Measurements from ENCODE around the gene CCDC43.
"Not testable (repeated sequence)": the region's sequence is repeated elsewhere in the genome, so short reads cannot be mapped to it uniquely, and the experiment has no call there.

DNA sequence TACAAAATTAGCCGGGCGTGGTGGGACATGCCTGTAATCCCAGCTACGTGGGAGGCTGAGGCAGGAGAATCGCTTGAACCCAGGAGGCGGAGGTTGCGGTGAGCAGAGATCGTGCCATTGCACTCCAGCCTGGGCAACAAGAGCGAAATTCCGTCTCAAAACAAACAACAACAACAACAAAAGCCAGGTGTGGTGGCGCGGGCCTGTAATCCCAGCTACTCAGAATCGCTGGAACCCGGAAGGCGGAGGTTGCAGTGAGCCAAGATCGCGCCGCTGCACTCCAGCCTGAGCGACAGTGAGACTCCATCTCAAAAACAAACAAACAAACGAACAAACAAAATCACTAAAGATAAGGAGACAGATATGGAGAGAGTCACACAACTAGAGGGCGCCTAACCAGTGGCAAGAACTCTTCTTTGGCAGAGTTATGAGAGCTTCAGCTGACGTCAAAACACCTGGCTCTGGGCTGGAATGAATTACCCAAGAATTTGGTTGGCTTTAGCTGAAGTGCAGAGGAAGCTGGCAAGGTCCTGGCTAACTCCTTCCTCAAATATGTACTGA lies 1.2 kb upstream of the CCDC43 start:
- TF ChIP-seq CTCF (IDR thresholded peaks at IDR 0.05; ENCODE audit: low read depth, low read length, missing input control) (peak; percentile 12), SP1 (IDR thresholded peaks at IDR 0.05) (peak; percentile 6)
- TF ChIP-seq ZBTB33 (IDR thresholded peaks at IDR 0.05); TAF1 (conservative IDR thresholded peaks at IDR 0.05); RAD21 (IDR thresholded peaks at IDR 0.05); FOXA1 (IDR thresholded peaks at IDR 0.05); REST (IDR thresholded peaks at IDR 0.05); NR2F2 (IDR thresholded peaks at IDR 0.05); MAX (IDR thresholded peaks at IDR 0.05); JUND (IDR thresholded peaks at IDR 0.05); RXRA (IDR thresholded peaks at IDR 0.05): not testable (repeated sequence)
